ENCODE data around the gene NGEF.
"Not testable (repeated sequence)": the region's sequence is repeated elsewhere in the genome, so short reads cannot be mapped to it uniquely, and the experiment has no call there.

Gene NGEF

DNA sequence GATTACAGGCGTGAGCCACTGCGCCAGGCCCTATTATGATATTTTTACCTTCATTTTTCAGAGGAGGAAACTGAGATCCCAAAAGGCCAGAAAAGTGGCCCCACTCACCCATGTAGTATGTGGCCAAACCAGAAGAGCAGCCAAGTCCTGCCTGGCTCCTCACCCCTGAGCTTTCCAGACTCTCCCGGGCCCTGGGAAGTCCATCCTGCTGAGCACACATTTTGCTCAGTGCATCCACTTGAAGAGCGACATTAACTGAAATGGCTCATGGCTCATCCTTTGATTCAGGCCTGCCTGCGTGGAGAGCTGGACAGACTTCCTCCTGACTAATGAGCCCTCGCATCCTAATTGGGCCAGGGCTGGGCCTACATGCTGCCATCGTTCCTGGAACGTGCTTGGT is 9.5 kb upstream of the NGEF start:
- Histone ChIP-seq H3K27ac (ENCODE audit: insufficient read depth in 1 of 2, low read depth in 1 of 2, low read length in 2 of 2, poor library complexity in 1 of 2, severe bottlenecking in 2 of 2) (no peak overlapping the region), H3K9me3 (ENCODE audit: control extremely low read depth in 1 of 5, control insufficient read depth in 4 of 5, insufficient read depth in 2 of 5, low read depth in 1 of 5, low read length in 4 of 5) (peaks cover 0 to 4% (median 0%) of the 10 kb centered on the region in 5 experiments), H3K27me3 (replicated peaks in 2 of 5; ENCODE audit: control insufficient read depth in 4 of 5, insufficient read depth in 5 of 5, low read length in 4 of 5) (no peaks in the 10 kb centered on the region), H3K36me3 (ENCODE audit: control insufficient read depth in 4 of 4, insufficient read depth in 4 of 4, low read length in 3 of 4) (no peaks in the 10 kb centered on the region), H3K4me3 (ENCODE audit: control insufficient read depth in 1 of 7, extremely low read depth in 1 of 7, insufficient read depth in 4 of 7, low read depth in 2 of 7, low read length in 6 of 7) (no peak overlapping the region), H3K4me1 (ENCODE audit: control extremely low read depth in 1 of 4, control insufficient read depth in 4 of 4, insufficient read depth in 4 of 4, low read length in 3 of 4) (no peaks in the 10 kb centered on the region)
- ChIA-PET POLR2A (no interaction called here), CTCF (no interaction called here)
- 99% methylated on average over 7 of the region's 8 CpGs for WGBS (ENCODE audit: insufficient coverage)
- DNase-seq, result no peak

DNA sequence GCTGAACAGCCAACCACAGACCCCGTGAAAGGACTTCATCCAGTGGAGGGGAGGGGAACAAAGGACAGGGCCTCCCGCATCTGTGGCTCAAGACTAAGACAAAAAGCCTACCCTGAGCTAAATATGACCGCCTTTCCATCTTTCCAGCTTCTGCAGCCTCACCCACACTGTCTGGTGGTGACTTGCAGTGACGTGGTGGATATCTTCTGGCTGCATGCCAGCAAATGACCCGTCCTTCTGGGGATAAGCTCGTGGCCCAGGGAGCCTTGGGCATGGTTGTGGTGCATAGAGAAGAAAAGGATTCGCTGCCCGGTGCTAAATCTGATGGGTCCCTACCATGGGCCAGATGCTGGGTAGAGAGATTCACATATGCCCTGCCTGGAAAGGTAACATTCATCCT is 8.7 kb upstream of the NGEF start:
- POLR2A ChIA-PET, result no interaction called here
- H3K27ac ChIP-seq (ENCODE audit: insufficient read depth in 1 of 2, low read depth in 1 of 2, low read length in 2 of 2, poor library complexity in 1 of 2, severe bottlenecking in 2 of 2), result no peak overlapping the region
- no peak overlapping the region for H3K4me3 ChIP-seq (ENCODE audit: control insufficient read depth in 1 of 7, extremely low read depth in 1 of 7, insufficient read depth in 4 of 7, low read depth in 2 of 7, low read length in 6 of 7)
- 82% methylated on average over 7 of the region's 8 CpGs for WGBS (ENCODE audit: insufficient coverage)
- H3K36me3 ChIP-seq (ENCODE audit: control insufficient read depth in 4 of 4, insufficient read depth in 4 of 4, low read length in 3 of 4), result no peaks in the 10 kb centered on the region
- CTCF ChIA-PET, result interaction anchor here (1.9 kb wide), 1 partner anchor 39 kb away, joined by 4 read pairs; the partner anchor contains the start of gene INPP5D
- H3K4me1 ChIP-seq (ENCODE audit: control extremely low read depth in 1 of 4, control insufficient read depth in 4 of 4, insufficient read depth in 4 of 4, low read length in 3 of 4), result no peaks in the 10 kb centered on the region
- H3K9me3 ChIP-seq (ENCODE audit: control extremely low read depth in 1 of 5, control insufficient read depth in 4 of 5, insufficient read depth in 2 of 5, low read depth in 1 of 5, low read length in 4 of 5), result peaks cover 0 to 4% (median 0%) of the 10 kb centered on the region in 5 experiments
- DNase-seq, result no peak
- H3K27me3 ChIP-seq (replicated peaks in 2 of 5; ENCODE audit: control insufficient read depth in 4 of 5, insufficient read depth in 5 of 5, low read length in 4 of 5), result no peaks in the 10 kb centered on the region

DNA sequence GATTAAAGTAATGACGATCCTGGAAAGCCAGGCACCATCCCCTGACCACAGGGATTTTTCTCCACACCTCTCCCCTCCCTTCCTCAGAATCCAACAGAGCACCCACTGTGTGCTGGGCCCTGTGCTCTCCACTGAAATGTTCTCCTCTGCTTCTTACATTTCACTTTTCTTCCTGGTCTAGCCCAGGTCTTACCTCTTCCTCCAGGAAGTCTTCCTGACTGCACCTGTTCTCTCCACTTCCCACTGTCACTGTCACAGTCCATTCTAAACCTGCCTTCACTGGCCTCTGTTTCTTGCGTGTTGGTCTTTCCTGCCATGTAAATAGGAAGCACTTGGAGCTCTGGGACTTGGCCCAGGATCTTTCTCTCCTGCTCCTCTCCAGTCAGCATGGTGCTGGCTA is 7.4 kb upstream of the NGEF start:
- ChIA-PET CTCF (interaction anchor here (1.1 to 1.9 kb wide), 2 partner anchors 15 to 40 kb away, joined by 3 to 4 read pairs; partner anchors contain the start of gene INPP5D), POLR2A (no interaction called here)
- H3K9me3 ChIP-seq (ENCODE audit: control extremely low read depth in 1 of 5, control insufficient read depth in 4 of 5, insufficient read depth in 2 of 5, low read depth in 1 of 5, low read length in 4 of 5), result peaks cover 0 to 4% (median 0%) of the 10 kb centered on the region in 5 experiments
- H3K36me3 ChIP-seq (ENCODE audit: control insufficient read depth in 4 of 4, insufficient read depth in 4 of 4, low read length in 3 of 4), result no peaks in the 10 kb centered on the region
- H3K27me3 ChIP-seq (replicated peaks in 2 of 5; ENCODE audit: control insufficient read depth in 4 of 5, insufficient read depth in 5 of 5, low read length in 4 of 5), result no peaks in the 10 kb centered on the region
- no peak for DNase-seq
- H3K4me1 ChIP-seq (ENCODE audit: control extremely low read depth in 1 of 4, control insufficient read depth in 4 of 4, insufficient read depth in 4 of 4, low read length in 3 of 4), result no peaks in the 10 kb centered on the region
- no peak overlapping the region for H3K27ac ChIP-seq (ENCODE audit: insufficient read depth in 1 of 2, low read depth in 1 of 2, low read length in 2 of 2, poor library complexity in 1 of 2, severe bottlenecking in 2 of 2)
- WGBS (ENCODE audit: insufficient coverage), result 86% methylated on average over 1 of the region's 2 CpGs
- no peak overlapping the region for H3K4me3 ChIP-seq (ENCODE audit: control insufficient read depth in 1 of 7, extremely low read depth in 1 of 7, insufficient read depth in 4 of 7, low read depth in 2 of 7, low read length in 6 of 7)

DNA sequence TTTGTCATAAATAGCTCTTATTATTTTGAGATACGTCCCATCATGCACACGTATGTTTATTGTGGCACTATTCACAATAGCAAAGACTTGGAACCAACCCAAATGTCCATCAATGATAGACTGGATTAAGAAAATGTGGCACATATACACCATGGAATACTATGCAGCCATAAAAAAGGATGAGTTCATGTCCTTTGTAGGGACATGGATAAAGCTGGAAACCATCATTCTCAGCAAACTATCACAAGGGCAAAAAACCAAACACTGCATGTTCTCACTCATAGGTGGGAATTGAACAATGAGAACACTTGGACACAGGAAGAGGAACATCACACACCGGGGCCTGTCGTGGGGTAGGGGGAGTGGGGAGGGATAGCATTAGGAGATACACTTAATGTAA is 6.6 kb upstream of the NGEF start:
- CTCF ChIA-PET, result interaction anchor here (1.2 kb wide), 1 partner anchor 20 kb away, joined by 5 read pairs; no protein-coding TSS in a partner anchor
- H3K9me3 ChIP-seq (ENCODE audit: control extremely low read depth in 1 of 5, control insufficient read depth in 4 of 5, insufficient read depth in 2 of 5, low read depth in 1 of 5, low read length in 4 of 5); DNase-seq; H3K4me3 ChIP-seq (ENCODE audit: control insufficient read depth in 1 of 7, extremely low read depth in 1 of 7, insufficient read depth in 4 of 7, low read depth in 2 of 7, low read length in 6 of 7); POLR2A ChIA-PET; H3K27me3 ChIP-seq (replicated peaks in 2 of 5; ENCODE audit: control insufficient read depth in 4 of 5, insufficient read depth in 5 of 5, low read length in 4 of 5); H3K36me3 ChIP-seq (ENCODE audit: control insufficient read depth in 4 of 4, insufficient read depth in 4 of 4, low read length in 3 of 4); H3K27ac ChIP-seq (ENCODE audit: insufficient read depth in 1 of 2, low read depth in 1 of 2, low read length in 2 of 2, poor library complexity in 1 of 2, severe bottlenecking in 2 of 2); H3K4me1 ChIP-seq (ENCODE audit: control extremely low read depth in 1 of 4, control insufficient read depth in 4 of 4, insufficient read depth in 4 of 4, low read length in 3 of 4): not testable (repeated sequence)
- WGBS (ENCODE audit: insufficient coverage), result no CpG with 5 or more reads among the region's 4 CpGs

DNA sequence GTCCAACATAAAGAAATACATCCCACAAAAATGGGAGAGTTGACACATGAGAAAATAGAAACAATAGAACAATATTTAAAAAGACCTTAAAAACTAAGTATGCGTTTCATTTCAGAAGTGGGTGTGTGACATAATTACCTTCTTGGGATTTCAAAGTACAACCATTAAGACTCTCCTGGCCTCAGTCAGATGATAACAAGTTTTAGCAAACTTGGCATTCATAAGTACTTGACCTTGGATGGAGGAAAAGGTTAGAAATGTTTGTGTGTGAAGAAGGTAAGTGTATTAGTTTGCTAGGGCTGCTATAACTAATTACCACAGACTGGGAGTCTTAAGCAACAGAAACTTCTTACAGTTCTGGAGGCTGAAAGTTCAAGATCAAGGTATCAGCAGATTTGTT is 4.9 kb upstream of the NGEF start:
- ChIA-PET CTCF (no interaction called here), POLR2A (no interaction called here)
- H3K4me1 ChIP-seq (ENCODE audit: control extremely low read depth in 1 of 4, control insufficient read depth in 4 of 4, insufficient read depth in 4 of 4, low read length in 3 of 4), result no peaks in the 10 kb centered on the region
- no peaks in the 10 kb centered on the region for H3K36me3 ChIP-seq (ENCODE audit: control insufficient read depth in 4 of 4, insufficient read depth in 4 of 4, low read length in 3 of 4)
- H3K27ac ChIP-seq (ENCODE audit: insufficient read depth in 1 of 2, low read depth in 1 of 2, low read length in 2 of 2, poor library complexity in 1 of 2, severe bottlenecking in 2 of 2), result no peak overlapping the region
- 80% methylated on average over 1 of the region's 1 CpG for WGBS (ENCODE audit: insufficient coverage)
- no peaks in the 10 kb centered on the region for H3K27me3 ChIP-seq (replicated peaks in 2 of 5; ENCODE audit: control insufficient read depth in 4 of 5, insufficient read depth in 5 of 5, low read length in 4 of 5)
- DNase-seq, result no peak
- no peak overlapping the region for H3K4me3 ChIP-seq (ENCODE audit: control insufficient read depth in 1 of 7, extremely low read depth in 1 of 7, insufficient read depth in 4 of 7, low read depth in 2 of 7, low read length in 6 of 7)
- H3K9me3 ChIP-seq (ENCODE audit: control extremely low read depth in 1 of 5, control insufficient read depth in 4 of 5, insufficient read depth in 2 of 5, low read depth in 1 of 5, low read length in 4 of 5), result peaks cover 0 to 4% (median 0%) of the 10 kb centered on the region in 5 experiments

DNA sequence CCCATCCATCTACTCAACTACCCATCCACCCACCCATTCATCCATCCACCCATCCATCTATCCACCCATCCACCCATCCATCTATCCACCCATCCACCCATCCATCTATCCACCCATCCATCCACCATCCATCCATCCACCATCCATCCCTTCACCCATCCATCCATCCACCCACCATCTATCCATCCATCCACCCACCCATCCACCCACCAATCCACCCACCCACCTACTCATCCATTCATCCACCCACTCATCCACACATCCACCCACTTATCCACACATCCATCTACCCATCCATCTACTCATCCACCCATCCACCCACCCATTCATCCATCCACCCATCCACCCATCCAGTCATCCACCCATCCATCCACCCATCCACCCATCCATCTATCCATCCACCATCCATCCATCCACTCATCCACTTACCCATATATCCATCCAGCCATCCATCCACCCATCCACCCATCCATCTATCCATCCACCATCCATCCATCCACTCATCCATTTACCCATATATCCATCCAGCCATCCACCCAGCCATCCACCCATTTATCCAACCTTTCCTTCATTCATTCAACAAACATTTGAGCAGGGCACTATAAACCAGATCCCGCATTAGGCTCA is 2.1 kb upstream of the NGEF start:
- no peaks in the 10 kb centered on the region for H3K36me3 ChIP-seq (ENCODE audit: control insufficient read depth in 4 of 4, insufficient read depth in 4 of 4, low read length in 3 of 4)
- peaks cover 0 to 13% (median 11%) of the 10 kb centered on the region in 4 experiments for H3K4me1 ChIP-seq (ENCODE audit: control extremely low read depth in 1 of 4, control insufficient read depth in 4 of 4, insufficient read depth in 4 of 4, low read length in 3 of 4)
- 83% methylated on average over 1 of the region's 1 CpG for WGBS (ENCODE audit: insufficient coverage)
- H3K4me3 ChIP-seq (ENCODE audit: control insufficient read depth in 1 of 7, extremely low read depth in 1 of 7, insufficient read depth in 4 of 7, low read depth in 2 of 7, low read length in 6 of 7), result no peak overlapping the region
- no peak for DNase-seq
- H3K9me3 ChIP-seq (ENCODE audit: control extremely low read depth in 1 of 5, control insufficient read depth in 4 of 5, insufficient read depth in 2 of 5, low read depth in 1 of 5, low read length in 4 of 5), result peaks cover 0 to 4% (median 0%) of the 10 kb centered on the region in 5 experiments
- POLR2A ChIA-PET, result no interaction called here
- H3K27ac ChIP-seq (ENCODE audit: insufficient read depth in 1 of 2, low read depth in 1 of 2, low read length in 2 of 2, poor library complexity in 1 of 2, severe bottlenecking in 2 of 2), result no peak overlapping the region
- CTCF ChIA-PET, result no interaction called here
- H3K27me3 ChIP-seq (replicated peaks in 2 of 5; ENCODE audit: control insufficient read depth in 4 of 5, insufficient read depth in 5 of 5, low read length in 4 of 5), result no peaks in the 10 kb centered on the region

DNA sequence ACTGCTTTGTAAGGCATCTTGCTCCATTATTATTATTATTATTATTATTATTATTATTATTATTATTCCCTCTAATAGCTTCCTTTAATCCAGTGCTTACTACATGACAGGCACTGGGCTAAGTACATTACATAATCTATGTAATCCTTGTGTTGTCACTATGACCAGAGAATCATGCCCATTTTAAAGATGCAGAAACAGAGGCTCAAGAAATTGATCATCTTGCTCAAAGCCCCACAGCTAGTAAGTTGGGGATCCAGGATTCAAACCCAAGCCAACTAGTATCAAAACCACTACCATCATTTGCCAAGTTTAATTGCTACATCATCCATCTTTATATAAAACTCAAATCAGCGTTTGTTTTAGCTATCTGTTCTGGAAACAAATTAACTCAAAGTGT is 594 bp upstream of the NGEF start:
- no peak for DNase-seq
- H3K36me3 ChIP-seq (ENCODE audit: control insufficient read depth in 4 of 4, insufficient read depth in 4 of 4, low read length in 3 of 4), result no peaks in the 10 kb centered on the region
- no peak overlapping the region for H3K27ac ChIP-seq (ENCODE audit: insufficient read depth in 1 of 2, low read depth in 1 of 2, low read length in 2 of 2, poor library complexity in 1 of 2, severe bottlenecking in 2 of 2)
- H3K9me3 ChIP-seq (ENCODE audit: control extremely low read depth in 1 of 5, control insufficient read depth in 4 of 5, insufficient read depth in 2 of 5, low read depth in 1 of 5, low read length in 4 of 5), result peaks cover 0 to 4% (median 0%) of the 10 kb centered on the region in 5 experiments
- H3K27me3 ChIP-seq (replicated peaks in 2 of 5; ENCODE audit: control insufficient read depth in 4 of 5, insufficient read depth in 5 of 5, low read length in 4 of 5), result no peaks in the 10 kb centered on the region
- ChIA-PET CTCF (interaction anchor here (1.3 to 1.5 kb wide), 2 partner anchors 17 to 40 kb away, joined by 3 read pairs; no protein-coding TSS in a partner anchor), POLR2A (no interaction called here)
- no peak overlapping the region for H3K4me3 ChIP-seq (ENCODE audit: control insufficient read depth in 1 of 7, extremely low read depth in 1 of 7, insufficient read depth in 4 of 7, low read depth in 2 of 7, low read length in 6 of 7)
- WGBS (ENCODE audit: insufficient coverage), result 100% methylated on average over 1 of the region's 1 CpG
- peaks cover 0 to 13% (median 11%) of the 10 kb centered on the region in 4 experiments for H3K4me1 ChIP-seq (ENCODE audit: control extremely low read depth in 1 of 4, control insufficient read depth in 4 of 4, insufficient read depth in 4 of 4, low read length in 3 of 4)

Measured in common myeloid progenitor, CD34-positive (primary cell).